Suprapubic skin (tissue), 3 donors: Measurements from ENCODE around the gene COL15A1.

Source experiments
- EP300 ChIP-seq: sonication (generic); formaldehyde crosslinking; IDR thresholded peaks from one replicate; pipeline ENCODE4 v1.6.1; 2017; ENCODE audit warnings: antibody characterized with exemption
- TF ChIP-seq, protein P1 (sequence below), 2 donors: fragments of 200-600 bp in 1 of 2; fragments of 450-650 bp in 1 of 2; sonication (generic) in 1 of 2; IDR thresholded peaks; one replicate each; pipeline ENCODE4 v1.5.1; 2016 to 2019; ENCODE audit warnings: antibody characterized with exemption in 2 of 2, mild to moderate bottlenecking in 1 of 2, moderate library complexity in 1 of 2

DNA sequence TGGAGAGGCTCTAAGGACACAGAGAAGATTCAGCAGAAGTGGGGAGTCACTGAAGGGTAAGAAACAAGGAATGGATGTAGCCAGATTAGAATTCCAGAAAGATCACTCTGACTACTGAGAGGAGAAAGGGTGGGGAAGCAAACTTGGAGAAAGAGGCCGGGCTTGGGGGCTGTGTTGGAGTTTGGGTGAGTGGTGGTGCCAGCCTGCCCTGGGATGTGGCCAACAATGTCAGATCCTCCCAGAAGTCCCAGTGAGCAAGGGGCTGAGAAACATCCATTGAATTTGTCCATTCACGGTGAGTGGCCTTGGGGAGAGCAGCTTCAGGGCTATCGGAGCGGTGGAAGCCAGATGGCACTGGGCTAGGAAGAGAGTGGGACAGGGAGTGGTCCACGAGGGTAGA lies 60.4 kb downstream of the COL15A1 start:
- no peak for TF ChIP-seq EP300
- TF ChIP-seq, protein P1, sequence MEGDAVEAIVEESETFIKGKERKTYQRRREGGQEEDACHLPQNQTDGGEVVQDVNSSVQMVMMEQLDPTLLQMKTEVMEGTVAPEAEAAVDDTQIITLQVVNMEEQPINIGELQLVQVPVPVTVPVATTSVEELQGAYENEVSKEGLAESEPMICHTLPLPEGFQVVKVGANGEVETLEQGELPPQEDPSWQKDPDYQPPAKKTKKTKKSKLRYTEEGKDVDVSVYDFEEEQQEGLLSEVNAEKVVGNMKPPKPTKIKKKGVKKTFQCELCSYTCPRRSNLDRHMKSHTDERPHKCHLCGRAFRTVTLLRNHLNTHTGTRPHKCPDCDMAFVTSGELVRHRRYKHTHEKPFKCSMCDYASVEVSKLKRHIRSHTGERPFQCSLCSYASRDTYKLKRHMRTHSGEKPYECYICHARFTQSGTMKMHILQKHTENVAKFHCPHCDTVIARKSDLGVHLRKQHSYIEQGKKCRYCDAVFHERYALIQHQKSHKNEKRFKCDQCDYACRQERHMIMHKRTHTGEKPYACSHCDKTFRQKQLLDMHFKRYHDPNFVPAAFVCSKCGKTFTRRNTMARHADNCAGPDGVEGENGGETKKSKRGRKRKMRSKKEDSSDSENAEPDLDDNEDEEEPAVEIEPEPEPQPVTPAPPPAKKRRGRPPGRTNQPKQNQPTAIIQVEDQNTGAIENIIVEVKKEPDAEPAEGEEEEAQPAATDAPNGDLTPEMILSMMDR (IDR thresholded peaks at IDR 0.05): no peak
